ENCODE results near the gene FGFR2.

Gene FGFR2

DNA sequence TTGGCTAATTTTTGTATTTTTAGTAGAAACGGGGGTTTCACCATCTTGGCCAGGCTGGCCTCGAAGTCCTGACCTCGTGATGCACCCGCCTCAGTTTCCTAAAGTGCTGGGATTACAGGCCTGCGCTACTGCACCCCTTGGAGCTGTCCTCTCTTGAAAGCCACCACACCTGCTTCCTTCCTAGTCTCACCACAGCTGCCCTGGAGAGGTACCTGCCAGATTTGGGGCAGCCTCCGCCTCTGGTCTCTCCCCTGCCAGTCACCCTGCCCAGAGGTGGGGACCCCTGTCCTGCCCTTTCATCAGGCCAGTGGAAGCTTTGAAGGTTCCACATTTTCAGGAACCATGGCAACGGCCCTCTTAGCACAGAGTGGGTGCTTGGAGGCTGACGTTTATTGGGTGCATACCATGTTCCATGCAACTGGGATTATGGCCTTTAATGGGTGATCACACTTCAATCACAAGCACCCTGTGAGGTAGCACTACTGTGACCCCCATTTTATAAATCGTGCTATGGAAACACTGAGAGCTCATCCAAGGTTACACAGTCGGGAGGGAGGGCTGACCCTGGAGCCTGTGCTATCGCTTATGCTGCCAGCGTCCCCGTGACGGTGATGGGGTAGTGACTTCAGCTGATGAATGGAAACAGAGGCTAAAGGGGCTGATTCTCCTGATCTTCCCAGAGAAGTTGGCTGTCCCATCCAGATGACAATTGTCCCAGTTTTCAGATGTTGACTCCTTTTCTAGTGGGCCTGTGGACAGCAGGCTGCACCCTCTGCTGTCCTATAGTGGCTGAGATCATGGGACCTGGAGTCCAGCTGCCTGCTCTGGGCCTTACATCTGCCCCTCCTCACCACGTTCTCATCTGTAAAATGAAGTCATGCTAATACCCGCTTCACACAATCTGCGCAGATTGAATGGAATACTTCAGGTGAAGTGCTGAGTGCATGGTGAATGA, 11.5 kb upstream of the FGFR2 start:
- no peak for DNase-seq

- peak; percentile 66 for DNase-seq
Measured at GRCh38 chr10:121608469-121609190, 10.4 kb upstream of the FGFR2 start.

DNA sequence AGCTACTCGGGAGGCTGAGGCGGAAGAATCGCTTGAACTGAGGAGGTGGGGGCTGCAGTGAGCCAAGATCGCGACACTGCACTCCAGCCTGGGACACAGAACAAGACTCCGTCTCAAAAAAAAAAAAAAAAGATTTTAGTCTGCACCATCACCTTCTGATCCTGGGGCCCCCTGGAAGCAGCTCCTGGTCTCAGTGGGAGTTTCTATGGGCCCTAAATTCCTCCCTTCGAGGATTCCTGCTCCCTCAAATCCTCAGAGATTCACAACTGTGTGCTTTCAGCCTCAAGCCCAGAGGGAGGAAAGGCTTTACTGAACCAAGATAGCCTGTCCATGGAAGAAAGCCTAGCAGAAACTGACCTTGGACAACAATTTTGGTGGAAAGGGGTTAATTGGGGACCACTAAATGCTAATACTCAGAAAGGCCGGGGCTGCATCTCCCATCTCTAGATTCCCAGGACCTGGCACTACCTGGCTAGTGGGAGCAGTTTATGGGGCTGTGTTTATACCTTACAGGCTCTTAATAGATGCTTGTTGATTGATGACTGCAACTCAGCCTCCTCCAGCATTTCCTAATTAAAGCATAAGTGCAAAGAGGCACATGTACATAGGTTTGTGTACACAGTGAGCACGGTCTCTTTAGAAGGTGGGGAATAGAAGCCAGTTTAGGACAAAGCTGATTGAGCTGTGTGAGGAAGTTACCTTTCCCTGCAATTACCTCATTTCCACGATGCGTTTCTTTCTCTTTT, 9.2 kb upstream of the FGFR2 start:
- DNase-seq: no peak

GRCh38 chr10:121605708-121606107, 7.5 kb upstream of the FGFR2 start:
- no peak for DNase-seq

GRCh38 chr10:121601458-121601857, 3.2 kb upstream of the FGFR2 start:
- no peak for DNase-seq

DNA sequence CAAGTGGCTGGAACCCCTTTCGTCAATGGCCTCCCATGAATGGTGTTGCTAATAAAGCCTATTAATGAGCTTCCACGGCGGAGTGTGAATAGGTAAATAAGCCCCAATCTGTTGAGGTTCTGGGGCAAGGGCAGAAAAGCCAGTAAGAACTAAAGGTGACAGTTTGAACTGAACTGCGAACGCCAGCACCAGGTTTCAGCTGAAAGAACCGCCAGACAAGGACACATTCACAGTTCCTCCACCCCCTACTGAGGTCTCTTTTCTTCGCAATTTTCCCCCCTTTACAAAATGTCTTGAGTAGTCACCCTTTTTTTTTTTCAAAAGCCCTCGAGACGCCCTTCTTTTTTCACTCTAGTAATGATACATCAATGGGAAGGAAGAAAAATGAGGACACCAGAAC, 2.4 kb upstream of the FGFR2 start:
- no peak for DNase-seq

DNA sequence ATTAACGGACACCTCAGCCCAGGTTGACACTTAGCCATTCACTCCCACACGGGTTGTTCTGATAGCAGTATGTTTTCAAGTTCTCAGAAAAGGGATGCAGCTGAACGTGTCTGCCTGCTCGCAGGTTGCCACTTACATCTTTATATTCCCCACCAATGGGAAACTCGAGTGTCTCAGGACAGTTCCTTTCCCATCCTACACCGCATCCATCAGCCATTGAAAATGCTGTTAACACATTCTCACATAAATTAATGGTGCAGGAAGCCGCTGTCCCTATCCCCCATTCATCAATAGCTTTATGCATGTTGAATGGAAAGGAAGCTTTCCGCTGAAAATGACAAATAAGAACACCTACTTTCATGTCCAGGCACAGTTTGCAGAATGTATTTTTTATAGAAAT, 1.7 kb upstream of the FGFR2 start:
- no peak for DNase-seq

- DNase-seq: no peak
Measured at GRCh38 chr10:121597504-121598262, 561 bp downstream of the FGFR2 start.

DNA sequence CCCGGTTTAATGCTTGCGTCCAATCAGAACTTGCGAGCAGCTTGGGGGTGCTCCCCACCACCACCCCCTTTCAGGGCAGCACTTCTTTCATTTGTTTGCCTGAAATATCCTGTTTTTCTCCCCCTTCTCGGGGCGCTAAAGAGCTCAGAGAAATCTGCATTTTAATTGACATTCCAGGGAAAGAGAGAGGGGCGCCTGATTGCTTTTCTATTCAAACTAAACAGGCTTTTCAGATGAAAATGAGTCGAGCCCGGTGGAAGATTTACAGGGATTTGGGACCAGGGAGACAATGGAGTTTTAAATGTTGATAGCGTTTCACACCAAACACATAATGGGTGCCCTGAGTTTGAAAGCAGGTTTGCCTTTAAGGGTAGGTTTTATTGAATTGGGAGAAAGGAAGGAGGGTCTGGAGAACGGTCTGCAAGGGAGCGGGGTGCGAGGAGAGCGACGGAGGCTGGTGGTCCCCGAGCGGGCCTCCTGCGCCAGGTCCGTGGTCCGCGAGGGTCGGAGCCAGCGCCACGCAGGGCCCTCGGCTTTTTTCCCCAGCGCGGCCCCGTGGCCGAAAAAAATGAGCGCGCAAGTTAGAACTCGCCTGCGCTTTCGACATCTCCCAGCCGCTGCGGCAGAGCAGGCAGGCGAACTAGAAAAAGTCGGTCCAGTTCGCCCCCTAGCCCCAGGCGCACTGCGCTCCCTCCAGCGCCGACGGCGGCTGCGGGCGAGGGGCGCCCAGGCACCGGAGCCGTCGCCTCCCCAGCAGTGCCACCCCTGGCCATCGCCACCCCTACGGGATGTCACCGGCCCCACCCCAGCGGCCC, 1.3 kb downstream of the FGFR2 start:
- no peak for DNase-seq

DNA sequence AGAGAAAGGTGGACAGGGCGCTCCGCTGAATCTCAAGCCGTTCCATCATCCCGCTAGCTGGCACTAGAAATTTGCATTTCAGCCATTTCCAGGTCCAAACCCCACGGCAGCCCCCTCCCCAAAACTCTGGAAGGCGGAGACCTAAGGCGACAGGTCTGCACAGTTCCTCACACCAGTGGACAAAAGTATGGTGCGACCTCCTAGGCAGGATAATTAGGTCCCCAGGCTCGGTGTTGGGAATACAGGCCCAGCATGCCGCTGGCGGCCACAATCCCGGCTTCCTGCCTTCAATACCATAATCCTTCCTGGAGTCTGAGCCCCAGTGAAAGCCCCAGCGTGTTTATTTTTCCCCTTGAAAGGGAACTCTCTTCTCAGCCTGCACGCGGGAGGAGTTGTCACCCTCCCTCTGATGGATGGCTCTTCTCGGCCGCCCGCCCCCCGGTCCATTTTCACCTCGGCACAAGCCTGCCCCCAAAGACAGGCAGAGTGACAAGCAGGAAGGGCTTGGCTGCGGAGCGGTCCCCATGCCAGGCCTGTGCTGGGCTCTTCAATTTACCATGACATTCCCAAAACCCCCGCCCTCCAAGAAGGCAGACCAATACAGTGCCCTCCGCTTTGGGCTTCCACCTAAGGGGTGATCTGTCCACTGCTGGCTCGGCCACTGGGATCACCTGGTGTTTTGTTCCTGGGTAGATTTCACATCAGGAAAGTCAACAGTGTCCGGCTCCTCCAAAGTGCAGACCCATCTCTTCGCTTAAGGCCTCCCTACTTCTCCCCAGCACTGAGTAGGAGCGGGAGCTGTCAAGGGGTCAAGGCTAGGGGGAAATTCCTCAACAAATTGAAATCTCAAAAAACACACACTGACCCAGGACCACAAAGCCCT, 2.2 kb downstream of the FGFR2 start:
- no peak for DNase-seq

DNA sequence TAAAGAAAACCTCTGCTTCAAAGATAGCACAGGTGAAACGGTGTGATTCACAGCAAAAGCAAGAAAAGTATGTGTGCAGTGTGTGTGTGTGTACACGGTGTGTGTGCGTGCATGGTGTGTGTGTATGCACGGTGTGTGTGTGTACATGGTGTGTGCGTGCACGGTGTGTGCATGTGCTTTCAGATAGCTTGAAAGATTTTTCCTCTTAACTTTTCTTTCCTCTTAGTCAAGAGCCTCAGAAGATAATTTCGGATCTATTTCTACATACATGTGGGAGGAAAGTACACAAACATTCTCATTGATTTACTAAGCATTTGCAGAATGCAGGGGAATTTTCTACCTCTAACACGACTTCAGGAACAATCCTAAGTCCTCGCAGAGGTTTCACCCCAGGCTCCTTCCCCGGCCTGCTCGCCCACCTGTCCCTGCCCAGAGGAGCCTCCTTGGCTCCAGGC, 2.9 kb downstream of the FGFR2 start:
- no peak for DNase-seq

DNA sequence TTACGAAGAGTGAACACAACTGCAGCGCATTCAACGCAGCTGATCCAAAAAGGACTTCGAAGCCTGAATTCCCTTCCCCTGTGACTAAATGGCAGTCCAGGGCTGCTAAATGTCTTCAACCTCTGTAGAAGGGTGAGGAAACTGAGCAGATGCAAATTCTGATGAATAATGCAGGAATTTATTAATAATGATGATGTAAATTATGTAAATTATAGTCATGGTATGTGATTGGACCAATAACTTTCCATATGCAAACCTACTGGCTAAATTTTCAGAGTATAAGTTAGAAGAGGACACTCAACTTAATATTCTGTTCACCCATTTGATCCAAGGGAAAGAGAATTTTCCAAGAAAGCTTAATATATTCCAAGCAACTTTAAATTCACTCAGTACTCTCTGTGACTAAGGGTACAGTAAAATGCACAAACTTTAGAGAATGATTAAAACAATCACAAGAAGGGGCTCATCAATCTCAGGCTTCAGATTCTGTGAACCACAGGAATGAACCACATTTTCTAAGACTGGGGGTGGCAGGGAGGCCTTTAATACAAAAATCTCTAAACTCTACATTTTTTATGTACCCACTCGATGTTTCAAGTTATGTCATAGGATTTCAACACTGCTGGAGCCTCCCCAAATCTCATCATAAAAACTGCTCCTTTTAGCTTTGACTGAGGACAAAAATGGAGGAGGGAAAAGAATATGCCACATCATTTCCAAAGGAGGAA, 3.5 kb downstream of the FGFR2 start:
- no peak for DNase-seq

- no peak for DNase-seq
Measured at GRCh38 chr10:121594076-121594475, 4.2 kb downstream of the FGFR2 start.

- no peak for DNase-seq
Measured at GRCh38 chr10:121593281-121594075, 4.8 kb downstream of the FGFR2 start.

DNA sequence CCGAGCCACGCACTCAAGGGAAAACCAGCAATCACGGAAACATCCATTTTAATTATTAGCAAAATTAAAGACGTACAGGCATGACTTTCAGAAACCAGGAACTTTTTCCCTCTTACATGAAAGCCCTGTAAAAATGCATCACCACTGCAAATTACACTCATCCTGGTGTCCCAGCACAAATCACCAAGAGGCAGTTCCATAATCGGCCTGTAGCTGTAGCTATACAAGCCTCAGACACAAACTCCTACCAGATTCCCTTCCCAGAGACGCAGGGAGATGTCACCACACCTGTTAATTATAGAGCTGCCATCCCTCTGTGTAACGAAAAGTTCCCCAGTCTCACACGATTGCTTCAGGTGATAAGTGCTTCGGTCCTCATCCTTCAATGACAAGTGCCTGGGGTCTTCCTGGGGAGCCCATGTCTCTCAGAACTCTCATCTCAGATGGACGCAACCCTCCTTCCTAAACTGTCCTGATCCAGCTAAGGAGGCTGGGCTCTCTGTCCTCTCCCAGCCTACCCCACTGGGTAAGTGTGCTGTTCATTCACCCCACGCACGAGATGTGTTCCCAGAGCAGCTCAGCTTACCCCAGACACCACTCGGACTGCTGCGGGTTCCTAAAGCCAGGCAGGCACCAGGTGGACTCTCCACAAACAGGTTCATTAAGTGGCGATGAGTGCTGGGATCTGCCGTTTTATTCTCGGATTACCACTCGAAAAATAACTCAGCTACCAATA, 5.9 kb downstream of the FGFR2 start:
- DNase-seq: no peak

DNA sequence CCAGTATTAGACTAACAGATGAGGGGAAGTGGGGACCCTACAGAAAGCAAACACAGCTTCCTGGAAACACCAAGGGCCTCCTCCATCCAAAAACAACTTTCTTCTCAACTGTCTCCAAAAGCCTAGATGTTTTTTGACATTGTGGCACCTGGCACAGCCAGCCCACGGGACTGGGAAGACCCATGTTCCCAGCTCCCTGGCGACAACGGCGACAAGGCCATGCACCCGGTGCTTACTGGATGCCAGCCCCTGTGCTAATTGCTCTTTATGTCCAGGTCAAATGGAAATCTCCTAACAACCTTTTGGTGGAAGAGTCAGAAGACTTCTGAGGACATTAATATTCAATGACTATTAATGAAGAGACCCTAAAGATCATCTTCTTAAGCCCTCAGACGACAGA, 7.1 kb downstream of the FGFR2 start:
- no peak for DNase-seq

DNA sequence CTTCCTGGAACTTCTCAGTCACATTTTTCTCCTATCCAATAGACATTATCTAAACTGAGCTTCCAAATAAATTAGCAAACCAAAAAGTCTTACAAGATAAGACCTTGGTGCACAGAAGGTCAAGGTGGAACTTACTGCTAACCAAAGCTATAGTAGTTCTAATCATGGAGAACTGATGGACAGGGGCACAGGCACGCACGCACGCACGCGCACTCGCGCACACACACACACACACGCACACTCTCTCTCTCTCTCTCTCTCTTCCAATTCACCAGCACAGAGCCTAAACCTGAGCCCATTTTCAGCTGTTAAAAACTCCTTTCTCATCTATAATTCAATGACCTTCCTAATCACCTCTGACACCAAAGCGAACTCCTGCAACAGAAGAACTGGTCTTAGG, 7.5 kb downstream of the FGFR2 start:
- no peak for DNase-seq

DNA sequence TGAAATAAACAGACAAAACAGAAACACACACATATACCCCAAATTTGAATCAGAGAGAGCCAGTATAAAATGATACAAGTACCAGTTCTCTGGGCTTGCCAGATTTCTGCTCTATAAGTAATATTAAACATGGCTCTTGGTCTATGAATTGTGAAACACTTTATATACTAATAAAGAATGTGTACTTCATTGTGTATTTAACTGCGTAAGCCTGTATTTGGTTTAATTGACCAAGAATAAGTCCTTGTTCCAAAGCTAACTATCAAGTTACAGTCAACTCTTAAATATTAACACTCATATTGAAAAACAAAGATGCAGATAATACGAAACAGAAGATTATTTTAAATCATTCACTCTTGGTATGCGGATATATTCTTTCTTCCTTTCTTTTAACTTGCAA, 8.7 kb downstream of the FGFR2 start:
- no peak for DNase-seq
